Activated B cell treated with CpG ODN at 0.5 μM for 24 hours (primary cell): Measurements from ENCODE around the gene TMEM201. TPM values are rescaled to one million over a fixed set of nuclear protein-coding genes. Genes with fewer than 3 reads are reported as not detected.
"Not testable (repeated sequence)": the region's sequence is repeated elsewhere in the genome, so short reads cannot be mapped to it uniquely, and the experiment has no call there.

Source experiments
- ATAC-seq: fragments of 200-7000 bp; cut with Tn5 transposase; one replicate; pipeline ENCODE4 v1.10.0; 2021; ENCODE audit warnings: low read depth, mild to moderate bottlenecking, moderate library complexity
- CTCF ChIA-PET: fragments of 350-600 bp; sonication (Branson Sonifier 250); formaldehyde crosslinking; loops from one replicate; lab custom pipeline; 2021; ENCODE audit warnings: antibody characterized with exemption; lab: Charles Lee
- POLR2A ChIA-PET: fragments of 350-600 bp; sonication (Branson Sonifier 250); formaldehyde crosslinking; loops from one replicate; lab custom pipeline; 2021; ENCODE audit warnings: antibody characterized with exemption; lab: Charles Lee
- DNase-seq: peaks from one replicate; pipeline ENCODE4 v3.0.0; 2022
- H3K27ac Mint-ChIP-seq: one replicate; pipeline ENCODE4 v1.8.0; 2020; ENCODE audit warnings: mixed read lengths
- H3K27me3 Mint-ChIP-seq: one replicate; pipeline ENCODE4 v1.8.0; 2021; ENCODE audit warnings: mixed read lengths
- H3K36me3 Mint-ChIP-seq: one replicate; pipeline ENCODE4 v1.8.0; 2021; ENCODE audit warnings: low read depth, mixed read lengths
- H3K4me1 Mint-ChIP-seq: one replicate; pipeline ENCODE4 v1.8.0; 2021; ENCODE audit warnings: mixed read lengths
- H3K4me3 Mint-ChIP-seq: one replicate; pipeline ENCODE4 v1.8.0; 2020; ENCODE audit warnings: mild to moderate bottlenecking, mixed read lengths
- H3K9me3 Mint-ChIP-seq: one replicate; pipeline ENCODE4 v1.8.0; 2020; ENCODE audit warnings: mixed read lengths
- intact Hi-C: fragments of 100-400 bp; cut with micrococcal nuclease; formaldehyde crosslinking; loops from one replicate; pipeline ENCODE4 v1.15.1; 2024
- total RNA-seq: library from RNA; stranded (reverse); gene quantifications from 2 replicates; pipeline ENCODE4 v1.2.3, GENCODE V29; 2022
- TF ChIP-seq, protein P1 (sequence below): fragments of 200-600 bp; IDR thresholded peaks from one replicate; pipeline ENCODE4 v1.8.0; 2022; ENCODE audit warnings: antibody characterized with exemption, mild to moderate bottlenecking

Gene TMEM201
- total RNA-seq, 1 donor from 2014 or later, result 9.4 TPM

DNA sequence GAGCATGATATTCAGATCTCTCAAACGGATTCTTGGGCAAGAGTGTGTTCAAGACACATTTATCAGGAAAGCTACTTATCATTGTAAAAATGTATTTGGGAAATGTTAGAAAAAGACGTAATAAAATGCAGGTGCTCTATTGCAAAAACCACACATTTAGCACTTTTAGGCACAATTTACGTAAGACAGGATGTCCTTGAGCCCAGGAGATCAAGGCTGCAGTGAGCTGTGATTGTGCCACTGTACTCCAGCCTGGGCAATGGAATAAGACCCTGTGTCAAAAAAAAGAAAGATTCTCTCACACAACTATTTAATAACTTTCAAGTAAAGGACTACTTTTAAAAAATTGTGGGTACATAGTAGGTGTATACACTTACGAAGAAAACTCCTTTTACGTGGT is 31.1 kb upstream of the TMEM201 start:
- POLR2A ChIA-PET, result interaction anchor here (0.6 kb wide), 1 partner anchor 863 kb away, joined by 4 read pairs; no protein-coding TSS in a partner anchor
- H3K36me3 Mint-ChIP-seq, result peaks cover 59% of the 10 kb centered on the region
- H3K4me3 Mint-ChIP-seq, result no peak overlapping the region
- ATAC-seq, result no peak
- no peaks in the 10 kb centered on the region for H3K9me3 Mint-ChIP-seq
- no peak overlapping the region for H3K27ac Mint-ChIP-seq
- peaks cover 19% of the 10 kb centered on the region for H3K4me1 Mint-ChIP-seq
- CTCF ChIA-PET, result no interaction called here
- H3K27me3 Mint-ChIP-seq, result no peaks in the 10 kb centered on the region
- TF ChIP-seq, protein P1, sequence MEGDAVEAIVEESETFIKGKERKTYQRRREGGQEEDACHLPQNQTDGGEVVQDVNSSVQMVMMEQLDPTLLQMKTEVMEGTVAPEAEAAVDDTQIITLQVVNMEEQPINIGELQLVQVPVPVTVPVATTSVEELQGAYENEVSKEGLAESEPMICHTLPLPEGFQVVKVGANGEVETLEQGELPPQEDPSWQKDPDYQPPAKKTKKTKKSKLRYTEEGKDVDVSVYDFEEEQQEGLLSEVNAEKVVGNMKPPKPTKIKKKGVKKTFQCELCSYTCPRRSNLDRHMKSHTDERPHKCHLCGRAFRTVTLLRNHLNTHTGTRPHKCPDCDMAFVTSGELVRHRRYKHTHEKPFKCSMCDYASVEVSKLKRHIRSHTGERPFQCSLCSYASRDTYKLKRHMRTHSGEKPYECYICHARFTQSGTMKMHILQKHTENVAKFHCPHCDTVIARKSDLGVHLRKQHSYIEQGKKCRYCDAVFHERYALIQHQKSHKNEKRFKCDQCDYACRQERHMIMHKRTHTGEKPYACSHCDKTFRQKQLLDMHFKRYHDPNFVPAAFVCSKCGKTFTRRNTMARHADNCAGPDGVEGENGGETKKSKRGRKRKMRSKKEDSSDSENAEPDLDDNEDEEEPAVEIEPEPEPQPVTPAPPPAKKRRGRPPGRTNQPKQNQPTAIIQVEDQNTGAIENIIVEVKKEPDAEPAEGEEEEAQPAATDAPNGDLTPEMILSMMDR, result no peak
- DNase-seq, result no peak
- intact Hi-C loops, result no loop called here

DNA sequence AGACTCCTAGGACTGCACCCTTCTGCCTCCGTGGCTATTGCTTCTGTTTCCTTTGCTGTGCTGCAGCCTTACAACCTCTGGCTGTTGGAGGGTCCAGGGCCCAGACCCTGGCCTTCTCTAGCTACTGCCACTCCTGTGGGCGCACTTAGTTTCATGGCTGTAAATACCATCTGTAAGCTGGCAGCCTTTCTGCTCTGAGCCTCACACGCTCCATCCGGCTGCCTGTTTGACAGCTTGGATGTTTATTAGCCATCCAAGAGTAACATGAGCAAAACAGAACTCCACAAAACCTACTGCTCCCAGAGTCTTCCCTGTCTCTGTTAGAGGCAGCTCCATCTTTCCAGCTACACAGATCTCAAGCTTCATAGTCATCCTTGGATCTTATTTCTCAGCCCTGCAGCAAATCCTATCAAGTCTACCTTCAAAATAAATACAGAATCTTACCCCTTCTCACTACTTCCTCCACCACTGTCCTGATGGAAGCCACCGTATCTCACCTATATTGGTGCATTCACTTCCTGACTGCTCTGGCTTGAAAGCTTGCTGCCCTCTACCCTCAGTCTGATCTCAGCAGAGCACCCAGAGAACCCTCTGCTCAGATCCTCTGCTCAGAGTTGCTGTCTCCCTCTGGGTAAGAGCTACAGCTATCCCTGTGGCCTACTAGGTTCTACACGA is 30.3 kb upstream of the TMEM201 start:
- intact Hi-C loops, result no loop called here
- no peak overlapping the region for H3K4me3 Mint-ChIP-seq
- H3K9me3 Mint-ChIP-seq, result no peaks in the 10 kb centered on the region
- peaks cover 62% of the 10 kb centered on the region for H3K36me3 Mint-ChIP-seq
- DNase-seq (no peak), ATAC-seq (no peak)
- TF ChIP-seq, protein P1, result no peak
- ChIA-PET POLR2A (interaction anchor here (0.6 kb wide), 1 partner anchor 928 kb away, joined by 6 read pairs; no protein-coding TSS in a partner anchor), CTCF (no interaction called here)
- no peaks in the 10 kb centered on the region for H3K27me3 Mint-ChIP-seq
- peaks cover 19% of the 10 kb centered on the region for H3K4me1 Mint-ChIP-seq
- H3K27ac Mint-ChIP-seq, result no peak overlapping the region

DNA sequence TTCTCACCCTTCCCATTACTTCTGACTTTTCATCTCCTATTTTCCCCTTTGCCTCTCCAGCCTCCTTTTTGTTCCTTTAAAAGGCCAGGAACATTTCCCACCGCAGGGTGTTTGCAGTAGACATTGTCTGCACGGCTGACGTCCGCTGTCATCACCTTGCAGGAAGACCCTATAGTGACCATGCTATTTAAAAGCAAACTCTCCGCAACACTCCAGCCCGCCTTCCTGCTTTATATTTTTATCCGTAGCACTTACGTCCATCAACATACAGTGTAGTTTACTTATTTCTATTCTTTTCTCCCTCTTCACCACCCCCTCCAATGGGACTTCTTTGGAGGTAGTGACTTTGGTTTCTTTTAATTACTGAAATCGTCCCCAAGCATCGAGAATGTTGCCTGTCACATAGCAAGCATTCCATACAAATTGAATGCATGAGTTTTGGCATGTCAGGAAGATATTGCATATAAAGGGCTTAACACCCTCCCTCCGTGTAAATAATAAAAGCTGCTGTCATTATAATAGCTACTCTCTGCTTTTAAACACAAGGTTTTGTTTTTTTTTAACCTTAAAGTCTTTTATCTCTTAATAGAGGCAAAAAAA is 29.7 kb upstream of the TMEM201 start:
- Mint-ChIP-seq H3K36me3 (peaks cover 60% of the 10 kb centered on the region), H3K9me3 (no peaks in the 10 kb centered on the region), H3K27me3 (no peaks in the 10 kb centered on the region), H3K27ac (no peak overlapping the region), H3K4me1 (peaks cover 19% of the 10 kb centered on the region), H3K4me3 (no peak overlapping the region)
- ATAC-seq, result no peak
- POLR2A ChIA-PET, result interaction anchor here (0.6 kb wide), 1 partner anchor 518 kb away, joined by 21 read pairs; no protein-coding TSS in a partner anchor
- TF ChIP-seq, protein P1, result no peak
- CTCF ChIA-PET, result no interaction called here
- DNase-seq, result no peak
- intact Hi-C loops, result no loop called here

DNA sequence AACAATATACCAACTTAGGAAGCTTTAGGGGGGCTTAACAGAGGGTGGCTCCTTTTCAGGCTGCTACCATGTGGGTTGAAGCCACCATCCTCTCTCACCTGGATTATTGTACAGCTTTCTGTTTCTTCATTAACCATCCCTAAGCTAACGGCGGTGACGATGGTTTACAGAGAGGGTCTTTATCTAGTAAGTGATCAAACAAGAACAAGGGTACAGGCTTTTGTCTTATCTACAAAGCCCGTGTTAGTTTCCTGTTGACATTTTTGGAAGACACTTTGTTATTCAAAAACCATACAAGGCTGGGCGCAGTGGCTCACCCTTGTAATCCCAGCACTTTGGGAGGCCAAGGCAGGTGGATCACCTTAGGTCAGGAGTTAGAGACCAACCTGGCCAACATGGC is 29.0 kb upstream of the TMEM201 start:
- Mint-ChIP-seq H3K36me3 (peaks cover 63% of the 10 kb centered on the region), H3K27ac (peak overlapping the region; percentile 41), H3K4me1 (peaks cover 19% of the 10 kb centered on the region), H3K4me3 (peak overlapping the region; percentile 68), H3K9me3 (no peaks in the 10 kb centered on the region), H3K27me3 (no peaks in the 10 kb centered on the region)
- DNase-seq (no peak), ATAC-seq (no peak)
- intact Hi-C loops, result no loop called here
- TF ChIP-seq, protein P1, result no peak
- ChIA-PET CTCF (no interaction called here), POLR2A (interaction anchor here (0.6 to 0.7 kb wide), 2 partner anchors 146 to 517 kb away, joined by 3 to 21 read pairs; no protein-coding TSS in a partner anchor)

DNA sequence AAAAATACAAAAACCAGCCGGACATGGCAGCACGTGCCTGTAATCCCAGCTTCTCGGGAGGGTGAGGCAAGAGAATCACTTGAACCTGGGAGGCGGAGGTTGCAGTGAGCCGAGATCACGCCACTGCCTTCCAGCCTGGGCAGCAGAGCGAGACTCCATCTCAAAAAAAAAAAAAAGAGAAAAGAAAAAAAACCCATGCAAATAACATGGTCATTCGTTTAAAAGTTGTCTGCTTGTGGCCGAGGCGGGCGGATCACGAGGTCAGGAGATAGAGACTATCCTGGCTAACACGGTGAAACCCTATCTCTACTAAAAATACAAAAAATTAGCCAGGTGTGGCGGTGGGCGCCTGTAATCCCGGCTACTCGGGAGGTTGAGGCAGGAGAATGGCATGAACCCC is 28.6 kb upstream of the TMEM201 start:
- H3K9me3 Mint-ChIP-seq, H3K27me3 Mint-ChIP-seq, intact Hi-C loops, CTCF ChIA-PET, DNase-seq: not testable (repeated sequence)
- peak; percentile 65 for ATAC-seq
- peaks cover 19% of the 10 kb centered on the region for H3K4me1 Mint-ChIP-seq
- H3K27ac Mint-ChIP-seq, result peak overlapping the region; percentile 73
- H3K4me3 Mint-ChIP-seq, result peak overlapping the region; percentile 68
- peaks cover 64% of the 10 kb centered on the region for H3K36me3 Mint-ChIP-seq
- POLR2A ChIA-PET, result interaction anchor here (0.7 kb wide), 1 partner anchor 145 kb away, joined by 3 read pairs; no protein-coding TSS in a partner anchor
